GM18519 (cell line): Measurements from ENCODE around the gene GJC3.
"Not testable (repeated sequence)": the region's sequence is repeated elsewhere in the genome, so short reads cannot be mapped to it uniquely, and the experiment has no call there.

Source experiments
- ATAC-seq: cut with Tn5 transposase; IDR thresholded peaks from one replicate; pipeline ENCODE4 v1.9.1; 2021; ENCODE audit warnings: mild to moderate bottlenecking, moderate library complexity; ENCODE audit not compliant: unreplicated experiment, low FRiP score

Gene GJC3, protein sequence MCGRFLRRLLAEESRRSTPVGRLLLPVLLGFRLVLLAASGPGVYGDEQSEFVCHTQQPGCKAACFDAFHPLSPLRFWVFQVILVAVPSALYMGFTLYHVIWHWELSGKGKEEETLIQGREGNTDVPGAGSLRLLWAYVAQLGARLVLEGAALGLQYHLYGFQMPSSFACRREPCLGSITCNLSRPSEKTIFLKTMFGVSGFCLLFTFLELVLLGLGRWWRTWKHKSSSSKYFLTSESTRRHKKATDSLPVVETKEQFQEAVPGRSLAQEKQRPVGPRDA

GRCh38 chr7:99928994-99929729, at the start of gene GJC3:
TSS of gene GJC3 (minus strand) at chr7:99929620. CDS start at chr7:99929620, 0 bp downstream.
- no peak for ATAC-seq

- ATAC-seq, result no peak
Measured at GRCh38 chr7:99976626-99977025, 47.2 kb upstream of the GJC3 start.

GRCh38 chr7:99975782-99976521, 46.5 kb upstream of the GJC3 start, which contains the start of gene AZGP1:
TSS of gene AZGP1 (minus strand) at chr7:99976031. CDS start at chr7:99976020, 11 bp downstream.
- ATAC-seq, result no peak

DNA sequence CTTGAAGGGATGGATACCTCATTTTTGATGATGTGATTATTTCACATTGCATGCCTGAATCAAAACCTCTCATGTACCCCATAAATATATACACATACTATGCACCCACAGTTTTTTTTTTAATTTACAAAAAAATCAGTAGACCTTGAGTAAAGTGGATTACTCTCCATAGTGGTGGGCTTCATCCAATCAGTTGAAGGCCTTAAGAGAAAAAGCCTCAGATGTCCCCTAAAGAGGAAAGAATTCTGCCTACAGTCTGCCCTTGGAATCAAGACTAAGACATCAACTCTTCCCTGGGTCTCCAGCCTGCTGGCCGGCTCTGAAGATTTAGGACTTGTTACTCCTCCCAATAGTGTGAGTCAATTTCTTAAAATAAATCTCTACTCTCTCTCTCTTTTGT, 45.3 kb upstream of the GJC3 start:
- no peak for ATAC-seq

DNA sequence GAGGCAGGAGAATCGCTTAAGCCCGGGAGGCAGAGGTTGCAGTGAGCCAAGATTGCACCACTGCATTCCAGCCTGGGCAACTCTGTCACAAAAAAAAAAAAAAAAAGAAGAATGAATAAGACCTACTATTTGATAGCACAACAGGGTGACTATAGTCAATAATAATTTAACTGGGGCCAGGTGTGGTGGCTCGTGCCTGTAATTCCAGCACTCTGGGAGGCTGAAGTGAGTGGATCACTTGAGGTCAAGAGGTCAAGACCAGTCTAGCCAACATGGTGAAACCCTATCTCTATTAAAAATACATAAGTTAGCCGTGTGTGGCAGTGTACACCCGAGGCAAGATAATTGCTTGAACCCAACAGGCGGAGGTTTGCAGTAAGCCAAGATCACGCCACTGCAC, 44.4 kb upstream of the GJC3 start:
- not testable (repeated sequence) for ATAC-seq

DNA sequence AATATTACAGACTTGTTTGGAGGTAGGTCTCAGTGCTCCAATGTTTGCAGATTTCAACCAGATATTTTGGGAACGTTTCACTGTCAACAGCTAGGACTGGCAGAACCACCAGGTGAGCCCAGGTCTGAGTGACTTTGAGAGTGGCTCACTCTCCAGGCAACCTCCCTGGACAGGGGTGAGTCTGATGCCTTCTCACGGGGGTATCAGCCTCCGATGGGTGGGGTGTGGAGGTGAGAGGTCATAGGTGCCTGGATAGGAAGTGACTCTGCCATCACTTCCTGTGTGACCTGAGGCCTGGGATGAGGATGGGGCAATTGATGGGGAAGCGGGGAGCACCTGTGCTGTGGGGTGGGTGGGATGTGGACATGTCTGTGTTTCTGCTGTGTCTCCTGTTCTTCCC, 41.8 kb upstream of the GJC3 start:
- no peak for ATAC-seq

DNA sequence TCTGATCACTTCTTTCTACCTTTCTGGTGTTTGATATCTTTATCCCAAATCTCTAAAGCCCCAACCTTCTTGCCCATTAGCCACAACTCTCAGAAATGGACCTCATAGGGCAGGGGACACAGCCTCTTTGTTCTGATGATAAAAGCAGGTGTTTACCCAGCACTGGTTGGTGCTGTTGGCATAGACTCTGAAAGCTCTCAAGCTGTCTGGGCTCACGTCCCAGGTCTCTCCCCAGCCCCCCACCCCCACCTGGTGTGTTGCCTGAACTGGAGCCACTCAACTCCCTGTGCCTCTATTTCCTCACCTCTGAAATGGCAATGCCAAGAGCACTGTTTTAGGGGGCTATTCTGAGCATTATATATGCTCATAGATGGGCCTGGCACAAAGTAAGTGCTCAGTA, 40.4 kb upstream of the GJC3 start:
- not testable (repeated sequence) for ATAC-seq

GRCh38 chr7:99969298-99969697, 39.9 kb upstream of the GJC3 start:
- ATAC-seq, result no peak

- no peak for ATAC-seq
Measured at GRCh38 chr7:99958564-99959227, 29.3 kb upstream of the GJC3 start.

DNA sequence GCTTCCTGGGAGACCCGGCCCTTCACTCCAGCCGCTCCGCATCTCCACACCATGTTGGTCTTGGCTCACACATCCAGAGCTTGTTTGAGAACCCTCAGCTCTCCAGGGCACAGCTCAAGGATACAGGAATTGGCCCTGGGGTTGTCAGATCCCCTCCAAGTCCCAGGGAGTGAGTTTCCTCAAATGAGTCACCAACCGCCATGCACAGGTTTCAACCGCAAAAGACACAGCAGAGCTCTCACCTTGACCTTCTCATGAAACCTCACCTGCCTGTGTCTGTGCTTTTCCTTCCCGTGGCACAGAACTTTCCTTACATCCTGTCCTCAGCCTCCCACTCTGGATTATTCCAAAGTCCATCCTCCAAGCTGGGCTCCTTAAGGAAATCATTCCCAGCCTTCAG, 25.8 kb upstream of the GJC3 start:
- no peak for ATAC-seq

GRCh38 chr7:99954643-99955042, 25.2 kb upstream of the GJC3 start:
- not testable (repeated sequence) for ATAC-seq

DNA sequence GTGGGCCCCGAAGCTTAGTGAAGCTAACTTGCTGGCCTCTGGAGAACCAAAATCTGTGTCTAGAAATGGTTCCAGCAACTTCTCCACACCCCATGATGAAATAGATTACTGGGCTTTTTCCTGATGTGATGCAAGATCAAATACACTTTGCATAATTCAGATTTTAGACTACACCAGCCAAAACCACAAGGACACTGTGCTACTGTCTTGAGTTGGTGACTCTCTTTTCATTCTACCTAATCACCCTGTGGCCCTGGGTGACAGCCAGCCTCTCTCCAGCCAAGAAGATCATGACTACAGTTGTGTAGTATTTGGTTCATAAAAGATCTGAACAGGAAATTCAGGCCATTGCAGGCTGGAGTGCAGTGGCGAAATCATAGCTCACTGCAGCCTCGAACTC, 24.2 kb upstream of the GJC3 start:
- ATAC-seq, result no peak

DNA sequence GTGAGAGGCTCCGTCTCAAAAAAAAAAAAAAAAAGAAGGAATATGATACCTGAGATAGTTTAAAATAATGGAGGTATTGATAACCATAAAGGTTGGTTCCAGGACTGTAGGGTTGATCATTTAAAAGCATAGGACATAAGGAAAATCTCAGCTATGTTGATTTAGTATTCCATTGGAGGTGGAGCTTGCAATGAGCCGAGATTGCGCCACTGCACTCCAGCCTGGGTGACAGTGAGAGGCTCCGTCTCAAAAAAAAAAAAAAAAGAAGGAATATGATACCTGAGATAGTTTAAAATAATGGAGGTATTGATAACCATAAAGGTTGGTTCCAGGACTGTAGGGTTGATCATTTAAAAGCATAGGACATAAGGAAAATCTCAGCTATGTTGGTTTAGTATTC, 23.2 kb upstream of the GJC3 start:
- ATAC-seq, result not testable (repeated sequence)

DNA sequence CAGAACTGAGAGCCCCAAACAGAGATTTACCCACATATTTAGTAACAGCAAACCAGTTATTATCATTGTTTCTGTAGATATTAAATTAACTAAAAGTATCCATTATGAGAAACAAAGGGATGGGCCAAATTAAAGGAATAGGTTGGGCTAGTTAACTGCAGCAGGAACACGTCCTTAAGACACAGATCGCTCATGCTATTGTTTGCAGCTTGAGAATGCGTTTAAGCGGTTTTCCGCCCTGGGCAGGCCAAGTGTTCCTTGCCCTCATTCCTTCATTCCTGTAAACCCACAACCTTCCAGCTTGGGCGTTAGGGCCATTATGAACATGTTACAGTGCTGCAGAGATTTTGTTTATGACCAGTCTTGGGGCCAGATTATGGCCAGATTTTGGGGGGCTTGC, 21.4 kb upstream of the GJC3 start:
- not testable (repeated sequence) for ATAC-seq

DNA sequence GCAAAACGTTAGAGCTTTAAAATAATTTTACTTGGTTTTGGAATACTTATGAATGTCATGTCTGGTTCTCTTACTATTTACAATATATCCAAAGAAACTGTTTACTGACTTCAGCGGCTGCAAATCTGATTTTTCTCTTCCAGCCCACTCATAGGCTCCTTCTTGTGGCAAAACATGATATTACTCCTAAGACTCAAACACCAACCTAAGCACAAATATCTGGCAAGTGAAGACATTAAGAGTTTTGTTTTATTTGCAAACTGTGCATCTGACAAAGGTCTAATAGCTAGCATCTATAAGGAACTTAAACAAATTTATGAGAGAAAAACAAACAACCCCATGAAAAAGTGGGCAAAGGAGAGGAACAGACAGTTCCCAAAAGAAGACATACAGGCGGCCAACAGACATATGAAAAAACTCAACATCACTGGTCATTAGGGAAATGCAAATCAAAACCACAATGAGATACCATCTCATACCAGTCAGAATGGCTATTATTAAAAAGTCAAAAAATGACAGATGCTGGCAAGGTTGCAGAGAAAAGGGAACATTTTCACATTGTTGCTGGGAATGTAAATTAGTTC, 20.3 kb upstream of the GJC3 start:
- ATAC-seq, result no peak

DNA sequence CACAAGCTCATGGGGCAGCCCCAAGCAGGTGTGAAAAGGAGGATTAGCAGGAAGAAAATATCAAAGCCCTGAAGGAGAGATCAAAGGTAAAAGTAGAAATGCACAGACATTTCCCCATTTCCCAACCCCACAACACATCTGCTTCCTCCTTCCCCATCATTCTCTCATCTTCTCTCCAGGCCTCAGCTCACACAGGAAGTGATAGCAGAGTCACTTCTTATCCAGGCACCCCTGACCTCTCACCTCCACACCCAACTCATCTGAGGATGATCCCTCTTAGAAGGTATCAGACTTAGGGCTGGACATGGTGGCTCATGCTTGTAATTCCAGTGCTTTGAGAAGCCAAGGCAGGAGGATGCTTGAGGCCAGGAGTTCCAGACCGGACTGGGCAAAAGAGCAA, 18.2 kb upstream of the GJC3 start:
- ATAC-seq, result no peak

DNA sequence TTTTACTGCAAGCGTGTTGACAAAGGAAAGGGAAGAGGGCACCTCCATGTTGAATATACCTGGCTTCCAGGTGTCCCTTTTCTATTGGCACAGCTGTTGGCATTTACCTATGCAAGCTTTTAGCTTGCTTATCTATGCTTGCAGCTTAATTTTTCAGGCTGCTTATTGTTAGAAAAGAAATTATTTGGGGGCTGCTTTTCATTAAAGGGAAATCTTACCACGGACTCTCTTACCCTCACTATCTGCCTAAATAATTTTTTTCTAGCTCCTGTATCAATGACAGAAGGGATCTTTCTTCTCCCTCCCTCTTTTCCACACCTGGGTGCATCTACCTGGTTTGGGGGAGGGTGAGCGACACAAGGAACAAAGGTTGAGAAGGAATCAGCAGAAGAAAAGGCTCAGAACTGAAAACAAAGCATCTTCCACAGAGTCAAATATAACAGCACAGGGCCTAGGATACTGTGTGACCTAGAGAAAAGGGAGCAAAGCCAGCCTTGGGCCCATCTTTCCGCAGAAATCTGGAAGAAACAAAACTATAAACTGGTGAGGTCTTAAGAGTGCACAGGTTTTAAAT, 15.2 kb upstream of the GJC3 start:
- no peak for ATAC-seq

- ATAC-seq, result no peak
Measured at GRCh38 chr7:99943641-99944496, 14.4 kb upstream of the GJC3 start.

GRCh38 chr7:99938296-99938695, 8.9 kb upstream of the GJC3 start:
- no peak for ATAC-seq
